Glutamatergic neuron (in vitro differentiated cells): ENCODE results near the gene ZNF750. TPM values are rescaled to one million over a fixed set of nuclear protein-coding genes. Genes with fewer than 3 reads are reported as not detected.

Source experiments
- DNase-seq: peaks from one replicate; pipeline ENCODE4 v3.0.0; 2022
- H3K27ac Mint-ChIP-seq: one replicate; pipeline ENCODE4 v1.8.0; 2020; ENCODE audit warnings: mild to moderate bottlenecking, mixed read lengths, inconsistent platforms; ENCODE audit not compliant: unreplicated experiment
- H3K27me3 Mint-ChIP-seq: one replicate; pipeline ENCODE4 v1.8.0; 2020; ENCODE audit warnings: mild to moderate bottlenecking, moderate library complexity, mixed read lengths, inconsistent platforms; ENCODE audit not compliant: unreplicated experiment
- H3K36me3 Mint-ChIP-seq: one replicate; pipeline ENCODE4 v1.8.0; 2020; ENCODE audit warnings: mild to moderate bottlenecking, mixed read lengths, inconsistent platforms; ENCODE audit not compliant: unreplicated experiment
- H3K4me1 Mint-ChIP-seq: one replicate; pipeline ENCODE4 v1.8.0; 2020; ENCODE audit warnings: mild to moderate bottlenecking, low read depth, mixed read lengths, inconsistent platforms; ENCODE audit not compliant: unreplicated experiment
- H3K4me3 Mint-ChIP-seq: one replicate; pipeline ENCODE4 v1.8.0; 2020; ENCODE audit warnings: mild to moderate bottlenecking, mixed read lengths, inconsistent platforms; ENCODE audit not compliant: unreplicated experiment
- H3K9me3 Mint-ChIP-seq: one replicate; pipeline ENCODE4 v1.8.0; 2020; ENCODE audit warnings: mild to moderate bottlenecking, moderate library complexity, mixed read lengths, inconsistent platforms; ENCODE audit not compliant: unreplicated experiment
- CTCF ChIP-seq: fragments of 200-600 bp; sonication (generic); IDR thresholded peaks from one replicate; pipeline ENCODE4 v1.5.0; 2021; ENCODE audit not compliant: partially characterized antibody, unreplicated experiment
- total RNA-seq: library from RNA; stranded (reverse); fragmentation: NEBNext Ultra II Directional; extraction: Animal tissue kit (Norgen Biotek cat#: 25700); gene quantifications from one replicate; pipeline ENCODE4 v1.2.1, GENCODE V29; 2021; ENCODE audit not compliant: unreplicated experiment

ZNF750 gene
- total RNA-seq, 1 donor from 2014 or later = 1.4 TPM

GRCh38 chr17:82815790-82816305 lies 24.0 kb downstream of the ZNF750 start:
- Mint-ChIP-seq H3K36me3 (peaks cover 6% of the 10 kb centered on the region), H3K27ac (no peak overlapping the region)
- DNase-seq = no peak

GRCh38 chr17:82815354-82815753 lies 24.5 kb downstream of the ZNF750 start:
- no peak for TF ChIP-seq CTCF
- no peak for DNase-seq
- Mint-ChIP-seq H3K9me3 (peaks cover 3% of the 10 kb centered on the region), H3K27me3 (peaks cover 9% of the 10 kb centered on the region), H3K27ac (no peak overlapping the region), H3K36me3 (peaks cover 3% of the 10 kb centered on the region), H3K4me1 (peaks cover 12% of the 10 kb centered on the region), H3K4me3 (no peak overlapping the region)

More at GRCh38 chr17:82815790-82816305, 24.0 kb downstream of the ZNF750 start:
- no peak for TF ChIP-seq CTCF
- H3K27me3 Mint-ChIP-seq = peaks cover 9% of the 10 kb centered on the region
- peaks cover 7% of the 10 kb centered on the region for H3K4me1 Mint-ChIP-seq
- H3K9me3 Mint-ChIP-seq = peaks cover 3% of the 10 kb centered on the region
- no peak overlapping the region for H3K4me3 Mint-ChIP-seq

GRCh38 chr17:82814834-82815233 lies 25.0 kb downstream of the ZNF750 start:
- H3K9me3 Mint-ChIP-seq = peaks cover 3% of the 10 kb centered on the region
- DNase-seq = no peak
- H3K27ac Mint-ChIP-seq = no peak overlapping the region
- no peak for TF ChIP-seq CTCF
- H3K27me3 Mint-ChIP-seq = peaks cover 9% of the 10 kb centered on the region
- H3K4me1 Mint-ChIP-seq = peaks cover 12% of the 10 kb centered on the region
- no peaks in the 10 kb centered on the region for H3K36me3 Mint-ChIP-seq
- no peak overlapping the region for H3K4me3 Mint-ChIP-seq

GRCh38 chr17:82813299-82814051 lies 26.3 kb downstream of the ZNF750 start:
- peaks cover 3% of the 10 kb centered on the region for H3K9me3 Mint-ChIP-seq
- peaks cover 12% of the 10 kb centered on the region for H3K4me1 Mint-ChIP-seq
- peaks cover 9% of the 10 kb centered on the region for H3K27me3 Mint-ChIP-seq
- H3K27ac Mint-ChIP-seq = no peak overlapping the region
- no peak for DNase-seq
- no peak for TF ChIP-seq CTCF
- no peak overlapping the region for H3K4me3 Mint-ChIP-seq
- no peaks in the 10 kb centered on the region for H3K36me3 Mint-ChIP-seq

GRCh38 chr17:82812601-82813000 lies 27.2 kb downstream of the ZNF750 start:
- Mint-ChIP-seq H3K9me3 (peaks cover 3% of the 10 kb centered on the region), H3K4me3 (no peak overlapping the region), H3K4me1 (peaks cover 12% of the 10 kb centered on the region), H3K36me3 (no peaks in the 10 kb centered on the region), H3K27ac (no peak overlapping the region), H3K27me3 (peaks cover 10% of the 10 kb centered on the region)
- DNase-seq = no peak
- no peak for TF ChIP-seq CTCF
